Superior temporal gyrus (tissue), 1 donor: ENCODE results near the gene BAIAP2.

Experiments used
- DNase-seq: peaks from one replicate; pipeline ENCODE4 v3.0.0-alpha.2; 2016; ENCODE audit errors: extremely low spot score

Gene BAIAP2

DNA sequence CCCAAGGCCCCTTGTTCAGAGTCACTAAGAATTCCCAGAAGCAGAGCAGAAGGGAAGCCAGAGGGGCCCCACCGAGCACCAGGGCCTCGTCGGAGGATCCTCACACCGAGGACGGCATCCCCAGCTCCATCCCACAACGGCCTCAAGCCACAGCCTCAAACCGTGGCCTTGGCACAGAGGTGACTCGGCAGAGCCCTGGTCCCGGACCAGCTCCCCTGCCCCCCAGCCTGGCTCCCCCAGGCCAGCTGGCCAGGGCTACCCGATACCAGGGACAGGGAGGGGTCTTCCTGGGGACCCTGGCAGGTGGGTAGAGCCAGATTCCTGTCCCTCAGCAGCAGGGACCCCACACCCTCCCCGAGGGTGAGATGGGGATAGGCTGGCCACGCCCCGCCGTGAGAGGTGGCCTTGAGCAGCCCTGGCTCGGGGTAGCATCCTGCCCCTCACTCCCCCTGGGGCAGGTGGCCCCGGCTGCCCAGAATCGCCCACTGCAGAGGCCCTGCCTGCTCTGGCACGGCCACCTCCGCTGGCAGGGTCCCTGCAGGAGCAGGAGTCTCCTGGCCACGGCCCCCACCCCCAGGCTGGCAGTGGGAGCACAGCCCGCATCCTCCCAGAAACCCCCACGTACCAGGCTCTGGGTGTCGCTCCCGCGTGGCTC is 124.8 kb downstream of the BAIAP2 start:
- DNase-seq = no peak

- peak; percentile 2 for DNase-seq
These were observed 125.4 kb downstream of the BAIAP2 start for GRCh38 chr17:81160306-81160705.

DNA sequence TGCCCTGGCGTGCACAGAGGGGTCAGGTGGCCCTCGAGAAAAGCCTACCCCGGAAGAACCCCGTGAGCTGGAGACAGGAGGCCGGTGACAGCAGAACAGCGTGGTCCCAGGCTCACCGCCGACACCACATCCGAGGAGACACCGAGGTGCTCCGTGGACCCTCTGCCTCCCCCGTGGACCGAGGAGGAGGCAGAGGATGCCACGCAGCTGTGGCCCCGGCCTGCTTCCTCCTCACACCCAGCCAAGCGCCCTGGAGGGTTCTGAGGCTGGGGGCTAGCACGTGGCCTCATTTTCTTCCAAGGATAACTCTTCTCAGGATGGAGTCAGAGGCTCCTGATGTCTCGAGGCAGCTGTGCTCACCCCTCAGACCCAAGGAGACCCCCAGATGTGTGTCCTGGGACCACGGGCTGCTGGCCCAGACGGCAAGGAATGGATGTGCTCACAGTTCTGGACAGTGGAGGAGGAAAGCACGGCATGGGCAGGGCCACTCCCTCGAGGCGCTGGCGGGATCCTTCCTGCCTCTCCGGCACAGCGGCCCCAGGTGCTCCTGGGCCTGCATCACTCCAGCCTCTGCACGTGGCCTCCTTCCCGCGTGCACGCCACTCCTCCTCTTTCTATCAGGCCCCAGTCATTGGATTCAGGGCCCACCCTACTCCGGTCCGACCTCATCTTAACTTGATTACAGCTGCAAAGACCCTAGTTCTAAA is 125.9 kb downstream of the BAIAP2 start:
- peak; percentile 2 for DNase-seq

- DNase-seq = no peak
These were observed 126.6 kb downstream of the BAIAP2 start for GRCh38 chr17:81161536-81161935.

GRCh38 chr17:81161972-81162371 is 127.0 kb downstream of the BAIAP2 start:
- no peak for DNase-seq

GRCh38 chr17:81162491-81162890 is 127.5 kb downstream of the BAIAP2 start:
- DNase-seq = no peak

DNA sequence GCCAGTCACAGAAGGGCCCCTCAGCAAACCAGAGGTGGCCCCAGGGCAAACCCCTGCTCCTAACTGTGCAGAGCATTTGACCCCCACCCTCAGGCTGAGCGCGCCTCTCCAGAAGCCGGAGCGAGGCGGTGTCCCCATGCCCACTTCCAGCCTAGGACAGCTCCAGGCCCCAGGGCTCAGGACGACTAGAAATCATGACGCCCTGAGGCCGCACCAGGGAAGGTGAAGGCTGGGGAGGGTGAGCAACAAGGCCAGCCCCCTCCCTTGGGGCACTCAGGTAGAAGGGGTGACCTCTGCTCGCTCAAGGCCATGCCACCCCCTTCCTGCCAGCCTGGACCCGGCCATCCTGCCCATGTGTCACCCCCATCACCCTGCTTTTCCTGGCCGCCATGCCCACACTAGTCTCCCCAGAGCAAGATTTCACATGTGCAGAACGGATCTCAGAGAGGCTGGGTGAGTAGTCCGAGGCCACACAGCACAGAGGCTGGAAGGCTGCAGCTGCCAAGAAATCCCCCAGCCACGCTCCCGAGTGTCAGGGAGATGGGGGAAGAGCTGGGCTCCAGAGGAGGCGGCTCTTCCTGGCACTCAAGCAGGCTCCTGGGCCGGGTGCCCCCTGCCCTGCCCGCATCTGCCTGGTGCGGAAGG is 128.2 kb downstream of the BAIAP2 start:
- DNase-seq = no peak

DNA sequence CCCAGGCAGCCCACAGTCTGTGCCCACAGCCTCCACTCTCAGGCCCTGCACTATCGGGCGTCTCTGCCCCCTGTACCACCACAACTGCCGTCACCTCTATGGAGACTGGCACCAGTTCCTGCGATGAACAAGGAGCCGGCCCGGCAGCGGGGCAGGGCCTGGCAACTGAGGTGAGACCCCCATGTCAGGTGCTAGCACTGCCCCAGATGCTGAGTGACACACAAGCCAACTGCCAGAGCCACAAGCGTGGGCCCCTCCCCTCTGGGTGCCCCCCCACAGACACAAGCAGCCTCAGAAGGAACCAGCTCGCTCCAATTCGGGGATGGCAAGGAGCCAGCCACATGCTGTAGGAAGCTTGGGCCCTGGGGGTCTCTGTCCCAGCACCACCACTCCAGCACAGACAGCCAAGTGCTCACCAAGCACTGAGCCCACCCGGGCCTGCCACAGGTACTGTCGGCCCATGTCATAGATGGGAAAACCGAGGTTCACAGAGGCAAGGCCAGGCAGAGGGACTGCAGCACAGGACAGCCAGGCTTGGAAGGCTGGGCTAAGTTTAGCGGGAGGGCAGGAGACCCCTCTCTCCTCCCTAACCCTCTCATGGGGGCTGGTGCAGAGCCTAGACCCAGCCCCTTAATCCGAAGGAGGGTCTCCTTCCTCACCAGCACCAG is 128.9 kb downstream of the BAIAP2 start:
- no peak for DNase-seq

DNA sequence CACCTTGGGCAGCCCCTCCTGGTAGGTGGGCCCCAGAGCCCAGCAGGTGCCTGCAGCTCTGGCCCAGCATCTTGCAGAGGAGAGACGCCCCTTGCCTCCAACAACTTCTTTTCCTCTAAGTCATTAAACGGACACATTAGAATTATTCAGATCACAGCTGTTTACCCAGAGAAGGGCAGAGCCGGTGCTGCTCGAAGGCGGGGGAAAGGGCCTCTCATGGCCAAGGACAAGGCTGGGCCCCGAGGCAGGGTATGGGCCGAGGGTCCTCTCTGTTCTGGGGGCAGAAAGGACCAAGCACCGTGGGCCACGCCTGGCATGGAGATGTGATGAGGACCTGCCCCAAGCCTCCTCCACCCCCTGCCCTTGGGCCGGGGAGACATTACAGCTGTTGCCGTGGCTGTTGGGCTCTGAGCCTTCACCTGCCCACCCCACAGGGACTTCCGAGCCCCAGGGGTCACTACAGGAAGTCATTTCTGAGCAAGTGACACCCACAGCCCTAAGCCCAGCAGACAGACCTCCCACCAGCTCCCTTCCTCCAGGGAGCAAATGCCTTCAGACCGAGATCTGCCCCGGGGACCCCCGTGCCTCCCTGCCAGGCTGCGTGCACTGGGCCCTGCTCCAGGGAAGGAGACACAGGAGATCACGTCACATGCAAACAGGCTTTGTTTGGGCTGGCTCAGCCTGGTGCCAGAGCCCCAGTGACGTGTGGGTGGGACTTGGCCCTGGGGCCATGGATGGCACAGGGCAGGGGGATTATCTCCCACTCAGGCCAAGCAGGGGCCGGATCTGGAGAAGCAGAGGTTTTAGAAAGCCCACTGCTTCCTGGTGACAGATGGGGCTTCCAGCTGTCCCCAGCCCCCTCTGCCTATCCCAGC is 129.7 kb downstream of the BAIAP2 start:
- DNase-seq = peak; percentile 79

DNA sequence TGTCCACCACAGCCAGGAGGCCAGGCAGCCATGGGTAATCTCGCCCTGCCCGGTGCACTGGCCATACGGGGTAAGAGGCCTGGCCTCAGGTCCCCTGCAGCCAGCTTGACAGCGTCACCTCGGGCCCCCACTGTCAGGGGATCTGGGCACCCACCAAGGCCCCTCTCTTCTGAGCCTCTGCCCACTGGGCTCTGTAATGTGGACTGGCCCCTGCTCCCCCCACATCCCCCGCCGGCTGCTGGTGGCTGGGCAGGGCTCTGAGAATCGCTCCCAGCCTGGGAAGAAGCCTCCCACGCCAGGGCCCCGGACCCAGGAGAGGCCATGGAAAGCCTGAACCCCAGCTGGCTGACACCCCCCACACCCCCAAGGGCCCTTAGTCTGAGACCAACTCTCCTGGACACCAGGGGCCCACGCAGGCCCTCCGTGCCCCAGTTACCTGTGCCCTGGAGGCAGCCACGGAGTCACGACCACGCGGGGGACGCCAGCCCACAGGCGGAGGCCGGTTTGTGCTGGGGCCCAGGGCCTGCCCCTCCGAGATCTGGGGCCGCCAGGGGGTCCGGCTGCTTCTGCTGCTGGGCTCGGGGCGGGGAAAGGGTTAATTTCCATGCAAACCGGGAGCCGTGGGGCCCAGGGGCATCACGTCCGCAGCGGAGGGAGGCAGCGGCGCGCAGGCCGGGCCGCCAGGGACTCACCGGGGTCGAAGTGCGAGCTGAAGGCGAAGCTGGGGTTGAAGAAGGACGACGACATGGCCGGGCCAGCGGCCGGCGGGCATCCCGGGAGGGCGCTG is 130.5 kb downstream of the BAIAP2 start, which contains the start of gene PVALEF:
TSS of gene PVALEF (plus strand) at position 262 of the 787 bp plus-strand sequence. CDS start 15,720 bp downstream, outside the sequence.
- DNase-seq = no peak

GRCh38 chr17:81166033-81166492 is 131.1 kb downstream of the BAIAP2 start, which contains the start of gene AATK:
TSS of gene AATK (minus strand) at chr17:81166221. CDS start at chr17:81165992, 229 bp downstream.
- DNase-seq = no peak
